HG03039 (cell line): ENCODE measurements around the gene ZNF253.
A peak's percentile ranks its signal among the peaks of the same experiment; 100 is the strongest.
"Not testable (repeated sequence)": the region's sequence is repeated elsewhere in the genome, so short reads cannot be mapped to it uniquely, and the experiment has no call there.

Experiments
- ATAC-seq: cut with Tn5 transposase; IDR thresholded peaks from one replicate; pipeline ENCODE4 v1.9.1; 2021; ENCODE audit warnings: mild to moderate bottlenecking, moderate library complexity; ENCODE audit not compliant: unreplicated experiment

The ZNF253 gene

DNA sequence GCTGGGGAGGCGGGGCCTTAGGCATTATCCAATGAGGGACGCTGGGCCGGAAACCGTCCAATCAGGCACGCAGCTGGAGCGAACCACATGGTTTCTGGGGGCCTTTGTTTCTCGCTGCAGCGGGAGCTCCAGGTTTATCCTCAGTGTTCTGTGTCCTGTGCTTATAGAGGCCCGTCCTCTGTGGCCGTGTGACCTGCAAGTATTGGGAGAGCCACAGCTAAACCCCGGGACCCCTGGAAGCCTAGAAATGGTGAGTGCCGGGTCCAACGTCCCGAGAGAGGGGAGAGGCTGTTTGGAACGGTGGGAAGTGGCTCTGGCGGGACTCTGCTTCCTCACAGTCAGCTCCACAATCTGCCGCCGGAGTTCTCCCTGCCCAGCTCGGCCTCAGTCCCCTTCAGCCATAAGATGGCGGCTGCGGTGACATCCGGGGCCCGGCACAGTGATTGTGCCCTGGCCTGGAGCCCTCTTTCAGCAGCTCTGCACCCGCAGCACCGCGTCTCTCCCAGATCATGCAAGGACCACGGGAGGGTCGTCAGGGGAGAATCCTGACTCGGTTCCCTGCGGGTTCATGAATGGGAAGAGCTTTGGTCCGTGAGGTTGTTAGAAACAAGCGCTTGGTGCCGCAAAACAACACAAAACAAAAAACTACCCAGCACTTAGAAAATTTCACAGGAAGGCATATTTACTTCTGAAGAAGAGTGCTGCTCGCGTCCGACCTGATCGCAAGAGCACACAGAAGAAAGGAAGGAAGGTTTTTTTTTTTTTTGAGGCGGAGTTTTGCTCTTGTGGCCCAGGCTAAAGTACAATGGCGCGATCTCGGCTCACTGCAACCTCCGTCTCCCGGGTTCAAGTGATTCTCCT is at the start of gene ZNF253:
Gene ZNF253 (plus strand): TSS at position 133 of the 861 bp plus-strand sequence. CDS start 115 bp downstream, at position 248.
- peak; percentile 98 for ATAC-seq

DNA sequence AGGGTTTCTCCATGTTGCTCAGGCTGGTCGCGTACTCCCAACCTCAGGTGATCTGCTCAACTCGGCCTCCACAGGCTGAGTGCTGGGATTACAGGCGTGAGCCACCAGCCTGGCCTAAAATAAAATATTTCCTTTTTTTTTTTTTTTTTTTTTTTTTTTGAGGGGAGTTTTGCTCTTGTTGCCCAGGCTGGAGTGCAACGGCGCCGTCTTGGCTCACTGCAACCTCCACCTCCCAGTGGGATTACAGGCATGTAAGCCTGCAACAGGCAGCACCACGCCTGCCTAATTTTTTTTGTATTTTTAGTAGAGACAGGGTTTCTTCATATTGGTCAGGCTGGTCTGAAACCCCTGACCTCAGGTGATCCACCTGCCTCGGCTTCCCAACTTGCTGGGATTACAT is 49.0 kb upstream of the ZNF253 start:
- ATAC-seq = no peak

DNA sequence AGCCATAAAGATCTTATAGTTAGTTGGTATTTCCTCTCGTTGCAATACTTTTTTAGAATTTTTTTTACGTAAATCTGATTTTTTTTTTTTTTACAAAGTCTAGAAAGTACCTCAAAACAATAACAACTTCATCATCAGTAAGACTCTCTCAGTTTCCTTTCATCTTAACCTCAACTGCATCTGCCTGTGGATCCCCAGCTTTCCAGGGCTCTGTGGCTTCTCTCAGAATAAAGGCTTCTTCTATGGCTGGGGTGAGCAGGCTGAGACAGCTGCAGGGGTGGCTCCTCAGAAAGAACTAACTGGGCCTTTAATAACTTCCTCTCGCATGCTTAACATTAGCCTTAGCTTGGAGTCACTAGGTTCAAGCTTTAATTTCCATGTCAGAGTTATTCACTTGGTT is 48.3 kb upstream of the ZNF253 start:
- no peak for ATAC-seq

DNA sequence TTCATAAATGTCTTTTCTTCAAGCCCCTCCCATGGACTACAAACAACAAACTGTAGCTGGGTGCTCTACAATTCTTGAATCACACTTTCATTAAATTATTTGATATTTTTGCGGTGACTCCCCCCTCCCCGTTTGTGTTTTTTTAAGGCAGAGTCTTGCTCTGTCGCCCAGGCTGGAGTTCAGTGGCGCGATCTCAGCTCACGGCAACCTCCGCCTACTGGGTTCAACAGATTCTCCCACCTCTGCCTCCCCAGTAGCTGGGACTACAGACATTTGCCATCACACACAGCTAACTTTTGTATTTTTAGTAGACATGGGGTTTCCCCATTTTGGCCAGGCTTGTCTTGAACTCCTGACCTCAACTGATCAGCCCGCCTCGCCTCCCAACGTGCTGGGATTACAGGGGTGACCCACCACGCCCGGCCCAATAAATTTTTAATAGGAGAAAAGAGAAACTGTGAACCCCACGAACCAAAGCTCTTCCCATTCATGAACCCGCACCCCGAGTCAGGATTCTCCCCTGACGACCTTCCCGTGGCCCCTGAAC is 44.8 kb upstream of the ZNF253 start:
- ATAC-seq = no peak

DNA sequence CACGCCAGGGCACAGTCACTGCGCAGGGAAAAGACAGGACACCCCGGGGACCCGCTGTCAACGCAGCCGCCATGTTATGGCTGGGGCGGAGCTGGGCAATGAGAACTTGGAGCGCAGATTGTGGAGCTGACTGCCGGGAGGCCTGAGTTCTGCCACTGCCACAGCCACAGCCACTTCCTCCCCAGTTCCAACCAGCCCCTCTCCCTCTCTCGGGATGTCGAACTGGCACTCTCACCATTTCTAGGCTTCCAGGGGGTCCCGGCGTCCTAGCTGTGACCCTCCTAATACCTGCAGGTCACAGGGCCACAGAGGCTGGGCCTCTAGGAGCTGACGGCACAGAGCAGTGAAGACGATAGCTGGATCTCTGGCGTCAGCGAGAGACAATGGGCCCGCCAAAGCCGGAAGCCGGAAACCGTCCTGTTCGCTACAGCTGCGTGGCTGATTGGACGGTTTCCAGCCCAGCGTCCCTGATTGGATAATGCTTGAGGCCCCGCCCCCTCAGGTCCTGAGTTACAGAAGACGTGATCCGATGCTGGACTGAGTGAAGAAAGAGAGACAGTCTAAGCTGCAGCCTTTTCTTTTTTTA is 44.2 kb upstream of the ZNF253 start, which contains the start of gene ZNF506:
Gene ZNF506 (minus strand): TSS at position 385 of the 586 bp plus-strand sequence. CDS start 147 bp downstream, at position 238.
- ATAC-seq = peak; percentile 81

DNA sequence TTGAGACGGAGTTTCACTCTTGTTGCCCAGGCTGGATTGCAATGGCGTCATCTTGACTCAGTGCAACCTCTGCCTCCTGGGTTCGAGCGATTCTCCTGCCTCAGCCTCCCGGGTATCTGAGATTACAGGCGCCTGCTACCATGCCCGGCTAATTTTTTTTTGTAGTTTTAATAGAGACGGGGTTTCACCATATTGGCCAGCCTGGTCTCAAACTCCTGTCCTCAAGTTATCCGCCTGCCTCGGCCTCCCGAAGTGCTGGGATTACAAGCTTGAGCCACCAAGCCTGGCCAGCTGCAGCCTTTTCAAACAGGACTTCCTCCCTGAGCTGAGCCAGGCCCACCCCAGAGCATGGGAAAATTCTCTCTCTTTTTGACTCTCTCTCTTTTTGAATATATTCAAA is 43.7 kb upstream of the ZNF253 start:
- not testable (repeated sequence) for ATAC-seq

DNA sequence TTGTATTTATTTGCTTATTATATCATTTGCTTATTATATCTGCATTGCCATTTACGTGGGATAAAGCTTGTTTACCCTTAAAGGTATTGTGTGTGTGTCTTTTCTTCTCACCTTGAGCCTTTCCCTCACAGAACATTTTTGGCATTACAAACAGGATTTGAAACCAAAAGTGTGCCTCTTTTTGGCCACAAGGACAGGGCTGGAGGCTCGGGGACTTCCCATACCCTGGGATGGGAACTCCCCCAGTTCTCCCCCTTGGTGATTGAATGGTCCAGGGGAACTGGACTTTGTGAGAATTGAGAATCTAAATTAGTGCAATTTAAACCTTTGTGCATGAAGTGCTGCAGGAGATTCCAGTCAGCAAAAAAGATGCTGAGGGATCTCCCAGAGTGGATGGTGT is 41.8 kb upstream of the ZNF253 start:
- no peak for ATAC-seq

DNA sequence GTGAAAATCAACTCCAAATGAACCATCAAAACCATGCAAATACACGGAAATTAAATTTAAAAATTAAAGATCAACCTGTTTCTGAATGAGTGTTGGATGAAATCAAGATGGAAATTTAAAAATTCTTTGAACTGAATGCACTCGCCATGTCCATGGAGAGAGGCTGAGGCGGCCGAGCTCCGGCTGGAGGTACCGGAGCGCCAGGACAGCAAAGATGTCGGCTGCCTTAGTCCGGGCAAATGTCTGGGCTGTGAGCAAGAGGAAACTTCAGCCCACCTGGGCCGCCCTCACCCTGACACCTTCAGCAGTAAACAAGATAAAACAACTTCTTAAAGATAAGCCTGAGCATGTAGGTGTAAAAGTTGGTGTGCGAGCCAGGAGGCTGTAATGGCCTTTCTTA is 38.8 kb upstream of the ZNF253 start:
- ATAC-seq = no peak

DNA sequence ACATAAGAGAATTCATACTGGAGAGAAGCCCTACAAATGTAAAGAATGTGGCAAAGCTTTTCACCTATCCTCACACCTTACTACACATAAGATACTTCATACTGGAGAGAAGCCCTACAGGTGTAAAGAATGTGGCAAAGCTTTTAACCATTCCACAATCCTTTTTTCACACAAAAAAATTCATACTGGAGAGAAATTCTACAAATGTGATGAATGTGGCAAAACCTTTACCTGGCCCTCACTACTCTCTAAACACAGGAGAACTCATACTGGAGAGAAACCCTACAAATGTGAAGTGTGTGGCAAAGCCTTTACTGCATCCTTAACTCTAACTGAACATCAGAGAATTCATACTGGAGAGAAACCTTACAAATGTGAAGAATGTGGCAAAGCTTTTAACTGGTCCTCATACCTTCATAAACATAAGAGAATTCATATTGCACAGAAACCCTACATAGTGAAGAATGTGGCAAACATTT is 30.1 kb upstream of the ZNF253 start:
- no peak for ATAC-seq

DNA sequence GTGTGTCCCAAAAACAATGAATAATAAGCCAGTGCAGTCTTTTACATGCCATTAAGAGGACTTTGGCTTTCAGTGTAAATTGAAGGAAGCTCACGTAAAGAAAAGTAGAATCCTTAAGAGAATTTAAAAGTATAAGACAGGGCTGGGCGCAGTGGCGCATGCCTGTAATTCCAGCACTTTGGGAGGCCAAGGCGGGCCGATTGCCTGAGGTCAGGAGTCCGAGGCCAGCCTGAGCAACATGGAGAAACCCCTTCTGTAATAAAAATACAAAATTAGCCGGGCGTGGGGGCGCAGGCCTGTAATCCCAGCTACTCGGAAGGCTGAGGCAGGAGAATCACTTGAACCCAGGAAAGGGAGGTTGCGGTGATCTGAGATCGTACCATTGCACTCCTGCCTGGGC is 17.9 kb upstream of the ZNF253 start:
- no peak for ATAC-seq

DNA sequence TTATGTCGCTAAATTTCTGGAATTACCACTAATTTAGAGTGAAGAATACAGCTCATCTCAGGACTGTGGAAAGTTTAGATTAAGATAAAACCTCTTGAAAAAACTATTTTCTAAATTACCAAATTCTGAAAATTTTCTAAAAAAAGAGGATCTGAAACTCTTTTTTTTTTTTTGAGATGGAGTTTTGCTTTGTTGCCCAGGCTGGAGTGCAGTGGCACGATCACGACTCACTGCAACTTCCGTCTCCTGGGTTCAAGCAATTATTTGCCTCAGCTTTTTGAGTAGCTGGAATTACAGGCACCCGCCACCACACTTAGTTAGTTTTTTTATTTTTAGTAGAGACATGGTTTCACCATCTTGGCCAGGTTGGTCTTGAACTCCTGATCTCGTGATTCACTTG is 16.6 kb upstream of the ZNF253 start:
- no peak for ATAC-seq

DNA sequence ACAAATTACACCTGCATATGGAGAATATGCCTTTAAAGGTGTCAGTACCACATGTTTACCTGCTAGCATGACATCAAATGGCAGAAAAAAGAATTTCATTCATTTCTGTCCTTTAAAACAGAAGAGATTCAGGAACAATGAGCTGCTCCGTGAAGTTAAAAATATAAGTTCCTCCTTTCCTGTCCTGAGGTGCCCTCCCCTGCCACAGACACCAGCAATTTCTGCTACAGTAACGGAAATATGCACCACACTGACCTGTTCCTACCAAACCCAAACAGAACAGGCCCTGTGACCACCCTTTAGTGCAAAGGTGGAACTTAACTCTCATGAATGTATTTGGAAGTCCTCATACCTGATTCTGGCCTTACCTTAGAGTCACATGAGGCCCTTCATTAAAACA is 13.9 kb upstream of the ZNF253 start:
- ATAC-seq = not testable (repeated sequence)

DNA sequence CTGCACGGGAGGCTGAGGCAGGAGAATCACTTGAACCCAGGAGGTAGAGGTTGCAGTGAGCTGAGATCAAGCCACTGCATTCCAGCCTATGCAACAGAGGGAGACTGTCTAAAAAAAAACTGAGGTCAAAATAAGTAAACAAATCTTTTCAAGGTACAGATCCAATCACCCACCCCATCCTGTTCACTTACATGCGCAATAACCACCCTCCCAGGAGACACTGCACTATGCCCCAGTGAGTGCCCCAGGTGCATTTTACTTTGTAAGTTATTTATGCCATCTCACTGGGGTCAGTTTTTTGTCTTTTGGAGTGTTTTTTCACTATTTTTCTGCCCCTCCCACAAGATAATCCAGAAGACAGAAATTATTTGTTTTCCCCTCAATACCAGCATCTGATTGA is 6.9 kb upstream of the ZNF253 start:
- ATAC-seq = no peak

DNA sequence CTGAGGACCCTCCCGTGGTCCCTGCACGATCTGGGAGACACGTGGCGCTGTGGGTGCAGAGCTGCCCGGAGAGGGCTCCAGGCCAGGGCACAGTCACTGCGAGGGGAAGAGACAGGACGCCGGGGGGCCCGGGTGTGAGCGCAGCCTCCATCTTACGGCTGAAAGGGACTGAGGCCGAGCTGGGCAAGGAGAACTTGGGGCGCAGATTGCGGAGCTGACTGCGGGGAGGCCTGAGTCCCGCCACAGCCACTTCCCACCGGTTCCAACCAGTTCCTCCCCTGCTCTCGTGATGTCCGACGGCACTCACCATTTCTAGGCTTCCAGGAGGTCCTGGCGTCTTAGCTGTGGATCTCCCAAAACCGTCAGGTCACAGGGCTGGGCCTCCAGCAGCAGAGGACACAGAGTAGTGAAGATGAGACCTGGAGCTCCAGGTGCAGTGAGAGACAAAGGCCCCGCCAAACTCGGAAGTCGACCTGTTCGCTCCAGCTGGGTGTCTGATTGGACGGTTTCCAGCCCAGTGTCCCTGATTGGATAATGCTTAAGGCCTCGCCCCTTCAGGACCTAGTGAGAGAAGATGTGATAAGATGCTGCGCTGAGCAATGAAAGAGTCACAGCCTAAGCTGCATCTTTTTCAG is 4.8 kb upstream of the ZNF253 start:
- ATAC-seq = no peak

DNA sequence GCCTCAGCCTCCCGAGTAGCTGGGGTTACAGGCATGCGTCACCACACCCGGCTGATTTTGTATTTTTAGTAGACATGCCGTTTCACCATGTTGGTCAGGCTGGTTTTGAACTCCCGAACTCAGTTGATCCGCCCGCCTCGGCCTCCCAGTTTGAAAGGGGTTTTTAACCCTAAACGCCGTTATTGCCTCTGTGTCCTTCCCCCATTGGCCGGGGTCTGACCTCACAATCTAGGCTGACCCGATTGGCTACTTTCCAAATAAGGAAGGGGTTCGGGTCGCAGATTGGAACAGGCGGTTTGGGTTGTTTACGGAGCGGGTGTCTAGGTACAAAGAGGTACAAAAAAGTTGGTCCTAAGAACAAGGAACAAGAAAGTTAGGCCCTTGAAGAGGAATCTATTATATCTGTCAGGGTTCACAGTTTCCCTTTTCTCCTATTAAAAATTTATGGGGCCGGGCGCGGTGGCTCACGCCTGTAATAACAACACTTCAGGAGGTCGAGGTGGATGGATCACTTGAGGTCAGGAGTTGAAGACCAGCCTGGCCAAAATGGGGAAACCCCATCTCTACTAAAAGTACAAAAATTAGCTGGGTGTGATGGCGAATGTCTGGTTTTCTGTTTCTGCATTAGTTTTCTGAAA is 1.0 kb downstream of the ZNF253 start:
- ATAC-seq = no peak

DNA sequence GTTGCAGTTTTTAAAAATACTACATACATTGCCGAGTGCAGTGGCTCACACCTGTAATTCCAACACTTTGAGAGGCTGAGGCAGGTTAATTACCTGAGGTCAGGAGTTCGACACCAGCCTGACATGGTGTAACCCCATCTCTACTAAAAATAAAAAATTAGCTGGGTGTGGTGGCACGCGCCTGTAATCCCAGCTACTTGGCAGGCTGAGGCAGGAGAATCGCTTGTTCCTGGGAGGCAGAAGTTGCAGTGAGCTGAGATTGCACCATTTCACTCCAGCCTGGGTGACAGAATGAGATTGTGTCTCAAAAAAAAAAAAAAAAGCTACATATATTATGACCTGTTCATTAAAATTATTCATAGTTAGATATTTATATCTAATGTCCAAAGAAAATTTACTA is 4.4 kb downstream of the ZNF253 start:
- ATAC-seq = not testable (repeated sequence)

DNA sequence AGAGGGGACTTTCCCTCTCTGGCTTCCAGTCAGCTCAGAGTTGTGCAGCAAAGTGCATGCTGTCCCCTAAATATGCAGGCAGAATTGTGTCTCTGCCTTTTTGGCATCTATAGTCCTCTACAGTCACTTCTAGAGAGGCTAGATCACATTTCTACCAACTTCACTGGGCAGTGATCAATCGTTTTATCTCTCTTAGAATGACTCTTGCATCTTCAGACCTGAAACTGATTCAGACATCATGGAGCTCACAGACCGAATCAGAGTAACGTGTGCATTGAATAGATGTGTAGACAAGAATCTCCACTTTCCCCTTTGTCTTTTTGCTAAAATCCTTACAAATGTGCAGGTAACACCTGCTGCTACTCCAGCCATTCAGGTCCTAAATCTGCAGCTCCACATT is 6.2 kb downstream of the ZNF253 start:
- ATAC-seq = no peak

DNA sequence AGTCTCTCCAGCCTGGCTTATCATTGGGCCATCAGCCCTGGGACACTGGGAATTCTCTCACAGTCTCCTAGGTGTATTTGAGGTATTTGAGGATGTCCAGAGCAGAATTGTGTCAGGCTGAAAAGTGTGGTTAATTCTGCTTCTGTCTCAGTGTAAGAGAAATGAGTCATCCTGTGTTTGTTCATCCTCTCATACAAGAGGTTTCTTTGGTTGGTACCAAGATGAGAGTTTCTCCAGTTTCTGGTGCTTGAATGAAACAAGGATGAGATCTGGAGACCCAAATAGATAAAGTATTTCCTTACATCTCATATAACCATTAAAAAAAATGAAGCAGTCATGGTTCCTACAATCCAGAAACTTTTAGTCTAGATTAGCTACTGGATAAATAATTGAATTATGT is 7.7 kb downstream of the ZNF253 start:
- no peak for ATAC-seq

DNA sequence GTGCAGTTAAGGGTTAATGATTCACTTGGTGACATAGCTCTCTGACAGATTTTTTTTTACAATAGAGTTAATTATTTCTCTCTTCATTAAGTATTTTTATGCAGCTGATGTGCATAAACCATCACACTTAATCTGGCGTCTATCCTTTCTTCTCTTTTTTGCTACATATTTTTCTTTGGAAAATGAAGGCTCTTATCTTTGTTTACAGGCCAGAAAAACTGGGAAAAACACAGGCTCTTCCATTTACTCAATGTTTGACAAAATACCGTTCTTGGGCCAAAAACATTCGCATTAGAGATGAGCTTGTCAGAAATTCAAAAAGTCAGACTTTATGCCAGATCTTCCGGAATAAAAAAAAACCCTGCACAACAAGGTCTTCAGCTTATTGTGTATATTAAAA is 12.0 kb downstream of the ZNF253 start:
- no peak for ATAC-seq

DNA sequence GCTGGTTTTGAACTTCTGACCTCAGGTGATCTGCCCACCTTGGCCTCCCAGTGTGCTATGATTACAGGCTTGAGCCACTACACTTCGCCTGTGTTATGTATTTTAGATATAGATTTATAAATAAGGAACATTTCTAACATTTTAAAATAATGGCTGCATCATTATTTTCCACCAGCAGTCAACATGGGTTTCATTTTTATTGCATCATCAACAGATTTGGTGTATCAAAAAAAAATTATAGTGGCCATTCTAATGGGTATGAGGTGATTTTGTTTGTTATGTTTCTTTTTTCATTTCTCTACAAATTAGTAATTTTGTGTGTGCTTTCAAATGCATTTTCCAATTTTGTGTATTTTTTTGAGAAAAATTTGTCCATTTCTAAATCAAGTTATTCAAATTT is 18.9 kb downstream of the ZNF253 start:
- no peak for ATAC-seq
